Measurements from ENCODE around the gene SRGN.

Gene SRGN

GRCh38 chr10:69042838-69043237, 45.1 kb upstream of the SRGN start:
- Histone ChIP-seq H4K20me1 (ENCODE audit: insufficient read depth, low read length) (no peaks in the 10 kb centered on the region), H3K27me3 (ENCODE audit: insufficient read depth, low read length) (no peaks in the 10 kb centered on the region; the same call in 1 of the 2 replicates), H3K4me3 (ENCODE audit: low read depth, low read length, poor library complexity, severe bottlenecking) (no peak overlapping the region), H3K4me1 (ENCODE audit: insufficient read depth, low read length, severe bottlenecking) (peaks cover 30% of the 10 kb centered on the region), H3K4me2 (ENCODE audit: low read length) (no peak overlapping the region), H3K36me3 (ENCODE audit: insufficient read depth, low read length) (no peaks in the 10 kb centered on the region; the same call in 1 of the 2 replicates), H3K9me2 (ENCODE audit: low read depth, low read length) (no peaks in the 10 kb centered on the region), H3K9me3 (ENCODE audit: low read length) (no peaks in the 10 kb centered on the region), H3K79me2 (ENCODE audit: insufficient read depth, low read length) (no peaks in the 10 kb centered on the region), H2AFZ (ENCODE audit: low read length) (no peak overlapping the region), H3F3A (ENCODE audit: insufficient read depth, low read length) (no peaks in the 10 kb centered on the region), H3K9ac (ENCODE audit: low read length) (no peak overlapping the region), H3K27ac (ENCODE audit: low read depth, low read length, poor library complexity, severe bottlenecking) (no peak overlapping the region)
- no peak for TF ChIP-seq CTCF (IDR thresholded peaks at IDR 0.05; ENCODE audit: low read length)
- TF ChIP-seq EZH2 (IDR thresholded peaks at IDR 0.05; ENCODE audit: borderline replicate concordance, low read length), result no peak

DNA sequence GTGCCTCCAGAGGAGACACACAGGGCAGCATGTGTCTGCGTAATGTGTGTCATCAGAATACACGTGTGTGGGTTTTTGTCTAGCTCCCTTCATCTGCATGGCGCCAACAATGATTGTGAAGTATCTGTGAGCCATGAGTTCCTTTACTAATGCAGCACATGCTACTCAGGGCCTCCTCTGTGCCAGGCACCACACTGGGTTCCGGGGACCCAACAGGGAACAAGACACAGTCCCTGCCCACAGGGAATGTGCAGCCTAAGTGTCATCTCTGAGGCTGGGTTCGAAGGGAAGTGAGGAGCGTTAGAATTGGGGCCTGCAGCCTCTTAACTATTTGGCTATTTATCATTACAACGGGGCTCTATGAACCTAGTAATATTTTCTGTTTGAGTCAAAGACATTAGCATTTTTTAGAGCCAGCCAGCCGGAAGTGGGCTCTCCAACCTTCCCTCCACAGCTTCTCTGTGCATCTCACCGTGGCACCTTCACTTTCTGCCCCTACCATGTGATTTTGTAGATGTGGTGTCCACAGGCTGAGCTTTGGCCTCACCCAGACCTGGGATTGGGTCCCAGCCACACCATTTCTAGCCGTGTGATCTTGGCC, 43.9 kb upstream of the SRGN start:
- peak overlapping the region; percentile 94 for H2AFZ ChIP-seq (ENCODE audit: low read length)
- H3K9me2 ChIP-seq (ENCODE audit: low read depth, low read length), result no peaks in the 10 kb centered on the region
- H3K27me3 ChIP-seq (ENCODE audit: insufficient read depth, low read length), result no peaks in the 10 kb centered on the region; the same call in 1 of the 2 replicates
- no peaks in the 10 kb centered on the region for H4K20me1 ChIP-seq (ENCODE audit: insufficient read depth, low read length)
- no peaks in the 10 kb centered on the region for H3K79me2 ChIP-seq (ENCODE audit: insufficient read depth, low read length)
- H3K4me2 ChIP-seq (ENCODE audit: low read length), result peak overlapping the region; percentile 19; the same call in 1 of the 2 replicates
- peak overlapping the region; percentile 27 for H3K27ac ChIP-seq (ENCODE audit: low read depth, low read length, poor library complexity, severe bottlenecking)
- no peaks in the 10 kb centered on the region; the same call in 1 of the 2 replicates for H3K36me3 ChIP-seq (ENCODE audit: insufficient read depth, low read length)
- H3K4me3 ChIP-seq (ENCODE audit: low read depth, low read length, poor library complexity, severe bottlenecking), result no peak overlapping the region
- no peaks in the 10 kb centered on the region for H3K9me3 ChIP-seq (ENCODE audit: low read length)
- no peaks in the 10 kb centered on the region for H3F3A ChIP-seq (ENCODE audit: insufficient read depth, low read length)
- no peak overlapping the region for H3K9ac ChIP-seq (ENCODE audit: low read length)
- peaks cover 41% of the 10 kb centered on the region for H3K4me1 ChIP-seq (ENCODE audit: insufficient read depth, low read length, severe bottlenecking)
- TF ChIP-seq CTCF (IDR thresholded peaks at IDR 0.05; ENCODE audit: low read length), result no peak
- no peak for TF ChIP-seq EZH2 (IDR thresholded peaks at IDR 0.05; ENCODE audit: borderline replicate concordance, low read length)

DNA sequence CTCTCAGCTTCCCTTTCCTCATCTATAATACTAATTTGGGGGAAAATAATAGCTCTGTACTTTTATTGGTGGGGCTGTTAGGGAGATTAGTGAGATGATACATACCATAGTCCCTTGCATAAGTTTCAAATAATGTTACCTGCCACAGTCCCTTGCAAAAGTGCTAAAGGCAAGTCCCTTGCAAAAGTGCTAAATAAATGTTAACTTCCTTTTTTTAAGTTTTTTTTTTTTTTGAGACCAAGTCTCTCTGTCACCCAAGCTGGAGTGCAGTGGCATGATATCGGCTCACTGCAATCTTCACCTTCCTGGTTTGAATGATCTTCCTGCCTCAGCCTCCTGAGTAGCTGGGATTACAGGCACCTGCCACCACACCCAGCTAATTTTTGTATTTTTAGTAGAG, 43.4 kb upstream of the SRGN start:
- no peaks in the 10 kb centered on the region for H3K9me2 ChIP-seq (ENCODE audit: low read depth, low read length)
- no peaks in the 10 kb centered on the region for H3K9me3 ChIP-seq (ENCODE audit: low read length)
- H3K9ac ChIP-seq (ENCODE audit: low read length), result no peak overlapping the region
- TF ChIP-seq CTCF (IDR thresholded peaks at IDR 0.05; ENCODE audit: low read length), result no peak
- no peak for TF ChIP-seq EZH2 (IDR thresholded peaks at IDR 0.05; ENCODE audit: borderline replicate concordance, low read length)
- H3K79me2 ChIP-seq (ENCODE audit: insufficient read depth, low read length), result no peaks in the 10 kb centered on the region
- H3K4me2 ChIP-seq (ENCODE audit: low read length), result peak overlapping the region; percentile 19; the same call in 1 of the 2 replicates
- peaks cover 45% of the 10 kb centered on the region for H3K4me1 ChIP-seq (ENCODE audit: insufficient read depth, low read length, severe bottlenecking)
- H3K27ac ChIP-seq (ENCODE audit: low read depth, low read length, poor library complexity, severe bottlenecking), result peak overlapping the region; percentile 27
- H2AFZ ChIP-seq (ENCODE audit: low read length), result peak overlapping the region; percentile 80; the same call in 1 of the 2 replicates
- no peaks in the 10 kb centered on the region; the same call in 1 of the 2 replicates for H3K36me3 ChIP-seq (ENCODE audit: insufficient read depth, low read length)
- H3F3A ChIP-seq (ENCODE audit: insufficient read depth, low read length), result no peaks in the 10 kb centered on the region
- no peak overlapping the region for H3K4me3 ChIP-seq (ENCODE audit: low read depth, low read length, poor library complexity, severe bottlenecking)
- no peaks in the 10 kb centered on the region; the same call in 1 of the 2 replicates for H3K27me3 ChIP-seq (ENCODE audit: insufficient read depth, low read length)
- no peaks in the 10 kb centered on the region for H4K20me1 ChIP-seq (ENCODE audit: insufficient read depth, low read length)
